ENCODE measurements around the gene SLC27A1. TPM values are rescaled to one million over a fixed set of nuclear protein-coding genes. Genes with fewer than 3 reads are reported as not detected.

The SLC27A1 gene
- total and polyA plus RNA-seq, 9 of the 15 experiments (the other 6 are each of a cell fraction or from before 2014, with no cell fraction given): 0.06 to 3.0 (median 1.1) TPM

DNA sequence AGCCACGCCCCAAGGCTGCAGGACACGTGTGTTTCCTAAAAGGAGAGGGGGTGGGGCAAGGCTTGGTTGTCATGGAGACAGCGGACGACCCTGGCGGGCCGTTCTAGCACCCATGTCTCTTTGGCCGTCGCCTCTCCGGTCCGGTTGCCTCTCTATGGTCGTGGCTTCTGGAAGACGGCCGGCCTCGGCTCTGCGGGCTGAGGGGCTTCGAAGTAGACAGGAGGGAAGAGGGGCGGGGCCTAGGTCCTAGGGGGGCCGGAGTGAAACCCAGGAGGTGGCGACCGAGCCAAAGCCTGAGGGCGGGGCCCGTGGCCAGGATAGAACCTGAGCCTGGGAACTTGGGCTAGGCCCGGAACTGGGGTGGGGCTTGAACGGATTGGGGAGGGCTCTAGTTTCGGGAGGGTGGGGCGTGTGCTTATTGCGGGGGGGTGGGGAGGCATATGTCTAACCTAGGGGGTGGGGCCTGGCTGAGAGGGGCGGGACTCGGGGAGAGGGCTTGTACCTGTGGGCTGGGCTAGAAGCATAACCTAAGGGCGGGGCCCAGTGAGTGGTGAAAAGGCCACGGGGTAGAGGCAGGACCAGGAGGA is 750 bp upstream of the SLC27A1 start (continued):
- TF ChIP-seq, protein P1, sequence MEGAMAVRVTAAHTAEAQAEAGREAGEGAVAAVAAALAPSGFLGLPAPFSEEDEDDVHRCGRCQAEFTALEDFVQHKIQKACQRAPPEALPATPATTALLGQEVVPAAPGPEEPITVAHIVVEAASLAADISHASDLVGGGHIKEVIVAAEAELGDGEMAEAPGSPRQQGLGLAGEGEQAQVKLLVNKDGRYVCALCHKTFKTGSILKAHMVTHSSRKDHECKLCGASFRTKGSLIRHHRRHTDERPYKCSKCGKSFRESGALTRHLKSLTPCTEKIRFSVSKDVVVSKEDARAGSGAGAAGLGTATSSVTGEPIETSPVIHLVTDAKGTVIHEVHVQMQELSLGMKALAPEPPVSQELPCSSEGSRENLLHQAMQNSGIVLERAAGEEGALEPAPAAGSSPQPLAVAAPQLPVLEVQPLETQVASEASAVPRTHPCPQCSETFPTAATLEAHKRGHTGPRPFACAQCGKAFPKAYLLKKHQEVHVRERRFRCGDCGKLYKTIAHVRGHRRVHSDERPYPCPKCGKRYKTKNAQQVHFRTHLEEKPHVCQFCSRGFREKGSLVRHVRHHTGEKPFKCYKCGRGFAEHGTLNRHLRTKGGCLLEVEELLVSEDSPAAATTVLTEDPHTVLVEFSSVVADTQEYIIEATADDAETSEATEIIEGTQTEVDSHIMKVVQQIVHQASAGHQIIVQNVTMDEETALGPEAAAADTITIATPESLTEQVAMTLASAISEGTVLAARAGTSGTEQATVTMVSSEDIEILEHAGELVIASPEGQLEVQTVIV (CRISPR knock-in tag; IDR thresholded peaks at IDR 0.05; ENCODE audit: borderline replicate concordance): no peak
- TF ChIP-seq, protein P2, sequence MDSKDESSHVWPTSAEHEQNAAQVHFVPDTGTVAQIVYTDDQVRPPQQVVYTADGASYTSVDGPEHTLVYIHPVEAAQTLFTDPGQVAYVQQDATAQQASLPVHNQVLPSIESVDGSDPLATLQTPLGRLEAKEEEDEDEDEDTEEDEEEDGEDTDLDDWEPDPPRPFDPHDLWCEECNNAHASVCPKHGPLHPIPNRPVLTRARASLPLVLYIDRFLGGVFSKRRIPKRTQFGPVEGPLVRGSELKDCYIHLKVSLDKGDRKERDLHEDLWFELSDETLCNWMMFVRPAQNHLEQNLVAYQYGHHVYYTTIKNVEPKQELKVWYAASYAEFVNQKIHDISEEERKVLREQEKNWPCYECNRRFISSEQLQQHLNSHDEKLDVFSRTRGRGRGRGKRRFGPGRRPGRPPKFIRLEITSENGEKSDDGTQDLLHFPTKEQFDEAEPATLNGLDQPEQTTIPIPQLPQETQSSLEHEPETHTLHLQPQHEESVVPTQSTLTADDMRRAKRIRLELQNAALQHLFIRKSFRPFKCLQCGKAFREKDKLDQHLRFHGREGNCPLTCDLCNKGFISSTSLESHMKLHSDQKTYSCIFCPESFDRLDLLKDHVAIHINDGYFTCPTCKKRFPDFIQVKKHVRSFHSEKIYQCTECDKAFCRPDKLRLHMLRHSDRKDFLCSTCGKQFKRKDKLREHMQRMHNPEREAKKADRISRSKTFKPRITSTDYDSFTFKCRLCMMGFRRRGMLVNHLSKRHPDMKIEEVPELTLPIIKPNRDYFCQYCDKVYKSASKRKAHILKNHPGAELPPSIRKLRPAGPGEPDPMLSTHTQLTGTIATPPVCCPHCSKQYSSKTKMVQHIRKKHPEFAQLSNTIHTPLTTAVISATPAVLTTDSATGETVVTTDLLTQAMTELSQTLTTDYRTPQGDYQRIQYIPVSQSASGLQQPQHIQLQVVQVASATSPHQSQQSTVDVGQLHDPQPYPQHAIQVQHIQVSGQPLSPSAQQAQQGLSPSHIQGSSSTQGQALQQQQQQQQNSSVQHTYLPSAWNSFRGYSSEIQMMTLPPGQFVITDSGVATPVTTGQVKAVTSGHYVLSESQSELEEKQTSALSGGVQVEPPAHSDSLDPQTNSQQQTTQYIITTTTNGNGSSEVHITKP (IDR thresholded peaks at IDR 0.05; ENCODE audit: partially characterized antibody): peak; percentile 11
- TF ChIP-seq SRSF1 (IDR thresholded peaks at IDR 0.05; ENCODE audit: low read depth, low read length) (no peak), NFE2 (IDR thresholded peaks at IDR 0.05; ENCODE audit: low read depth) (no peak), MEIS2 (IDR thresholded peaks at IDR 0.05; ENCODE audit: partially characterized antibody) (no peak), FOXA1 (IDR thresholded peaks at IDR 0.05; ENCODE audit: borderline replicate concordance) (no peak), FOXP1 (CRISPR knock-in tag; IDR thresholded peaks at IDR 0.05) (peak; percentile 11; the same call in 1 of the 2 replicates), ZNF239 (CRISPR knock-in tag; IDR thresholded peaks at IDR 0.05) (no peak), RBFOX2 (IDR thresholded peaks at IDR 0.05; ENCODE audit: low read depth, low read length) (peak; percentile 75), CBFB (CRISPR knock-in tag; IDR thresholded peaks at IDR 0.05) (no peak), MBD2 (IDR thresholded peaks at IDR 0.05; ENCODE audit: borderline replicate concordance, low read depth) (0 out of 2 replicates have a peak, but pooled peaks have one; percentile 9), TARDBP (IDR thresholded peaks at IDR 0.05) (peak; percentile 36; the same call in 1 of the 2 replicates), ZNF263 (CRISPR knock-in tag; IDR thresholded peaks at IDR 0.05; ENCODE audit: borderline replicate concordance) (peak; percentile 31; the same call in 1 of the 2 replicates), CHD4 (IDR thresholded peaks at IDR 0.05; ENCODE audit: insufficient read depth, insufficient replicate concordance, low read depth, low read length, poor library complexity, severe bottlenecking) (no peak), LEF1 (IDR thresholded peaks at IDR 0.05) (0 out of 2 replicates have a peak, but pooled peaks have one; percentile 11), XRCC4 (IDR thresholded peaks at IDR 0.05; ENCODE audit: extremely low read depth, insufficient read depth, insufficient read length) (no peak), ZFX (CRISPR knock-in tag; IDR thresholded peaks at IDR 0.05) (peak; percentile 85), HNRNPH1 (optimal IDR thresholded peaks at IDR 0.05; ENCODE audit: low read depth, low read length) (no peak), JUN (IDR thresholded peaks at IDR 0.05; ENCODE audit: borderline replicate concordance, low read depth, low read length) (peak; percentile 49; the same call in 1 of the 2 replicates), JUN (CRISPR knock-in tag; IDR thresholded peaks at IDR 0.05; ENCODE audit: borderline replicate concordance) (no peak), XRCC3 (IDR thresholded peaks at IDR 0.05) (no peak), BMI1 (IDR thresholded peaks at IDR 0.05; ENCODE audit: low read length) (peak; percentile 87), POLR2H (tag; IDR thresholded peaks at IDR 0.05; ENCODE audit: low read depth) (no peak), ZZZ3 (IDR thresholded peaks at IDR 0.05) (no peak)
